K562 (cell line): ENCODE data around the gene TGFBR1. TPM values are rescaled to one million over a fixed set of nuclear protein-coding genes. Genes with fewer than 3 reads are reported as not detected.
A peak's percentile ranks its signal among the peaks of the same experiment; 100 is the strongest.

Experiments used
- FOXA3 ChIP-seq, 2 experiments: fragments of 450-650 bp in 1 of 2; sonication (generic) in 1 of 2; formaldehyde crosslinking; IDR thresholded peaks in 1 of 2; conservative IDR thresholded peaks in 1 of 2; 2 replicates each; pipeline versions ENCODE4 v1.4.0 to v1.8.0; 2020 to 2022; ENCODE audit warnings: mild to moderate bottlenecking in 2 of 2, missing genetic modification reagents in 1 of 2
- KLF13 ChIP-seq: fragments of 450-650 bp; IDR thresholded peaks from 2 replicates; pipeline ENCODE4 v1.6.1; 2016; ENCODE audit warnings: missing genetic modification characterization, low read depth, mild to moderate bottlenecking, missing compliant biosample characterization, moderate library complexity, borderline replicate concordance
- TBP ChIP-seq: optimal IDR thresholded peaks from 2 replicates; pipeline ENCODE3; 2011; ENCODE audit warnings: low read depth, low read length, improper control_type of control experiment
- ZBTB7A ChIP-seq: IDR thresholded peaks from 2 replicates; pipeline ENCODE4 v1.6.1; 2011; ENCODE audit warnings: low read depth, mild to moderate bottlenecking, low read length, moderate library complexity, borderline replicate concordance; ENCODE audit not compliant: control insufficient read depth
- ZNF436 ChIP-seq: fragments of 250-450, 450-650 bp; sonication (Bioruptor Pico); formaldehyde crosslinking; IDR thresholded peaks from 2 replicates; pipeline ENCODE4 v1.7.0; 2020; ENCODE audit warnings: mild to moderate bottlenecking
- polyA plus RNA-seq, 8 experiments: library from polyadenylated mRNA; depleted of rRNA in 4 of 8; stranded (reverse) in 5 of 8; unstranded in 3 of 8; fragments of >200 nt; fragmentation: Nextera tagmentation in 2 of 8; fragmentation: Illumina TruSeq in 1 of 8; extraction: Ambion mirVana in 2 of 8; extraction: Trizol in 1 of 8; gene quantifications; 2 replicates each; pipeline versions ENCODE4 v1.2.1 to v1.2.3, GENCODE V29; 2011 to 2014; ENCODE audit warnings: inconsistent platforms in 1 of 8, missing spikeins in 1 of 8
- total RNA-seq, 7 experiments: library from RNA; depleted of rRNA in 6 of 7; stranded (reverse); fragments of >200 nt in 6 of 7; fragmentation: Illumina TruSeq in 2 of 7; extraction: Trizol in 2 of 7; gene quantifications; 2 replicates each; pipeline versions ENCODE4 v1.2.1 to v1.2.3, GENCODE V29; 2011 to 2021; ENCODE audit warnings: low replicate concordance in 1 of 7
- TF ChIP-seq, protein P1 (sequence below): fragments of 450-650 bp; formaldehyde crosslinking; IDR thresholded peaks from 2 replicates; pipeline ENCODE4 v1.4.0; 2022; ENCODE audit warnings: mild to moderate bottlenecking, moderate library complexity
- TF ChIP-seq, protein P2 (sequence below): fragments of 250-450 bp; sonication (Bioruptor Pico); IDR thresholded peaks from 2 replicates; pipeline ENCODE4 v1.8.0; 2021; ENCODE audit warnings: moderate library complexity, mild to moderate bottlenecking, inconsistent platforms
- TF ChIP-seq, protein P3 (sequence below): fragments of 250-450 bp; sonication (Bioruptor Pico); IDR thresholded peaks from 2 replicates; pipeline ENCODE4 v1.8.0; 2022; ENCODE audit warnings: inconsistent platforms
- TF ChIP-seq, protein P4 (sequence below): sonication (generic); formaldehyde crosslinking; IDR thresholded peaks from 2 replicates; pipeline ENCODE4 v1.8.0; 2023; ENCODE audit warnings: missing genetic modification reagents, mild to moderate bottlenecking, borderline replicate concordance
- TF ChIP-seq, protein P5 (sequence below), 2 experiments: fragments of 450-650 bp; IDR thresholded peaks; 2 replicates each; pipeline ENCODE4 v1.6.1; 2016
- TF ChIP-seq, protein P6 (sequence below): fragments of 200-800 bp; sonication (Bioruptor generic); IDR thresholded peaks from 2 replicates; pipeline ENCODE4 v1.6.1; 2017; ENCODE audit warnings: missing genetic modification characterization, missing compliant biosample characterization

Gene TGFBR1
- total and polyA plus RNA-seq, 9 of the 15 experiments (the other 6 are each of a cell fraction or from before 2014, with no cell fraction given): 15.5 to 62.4 (median 42.7) TPM

DNA sequence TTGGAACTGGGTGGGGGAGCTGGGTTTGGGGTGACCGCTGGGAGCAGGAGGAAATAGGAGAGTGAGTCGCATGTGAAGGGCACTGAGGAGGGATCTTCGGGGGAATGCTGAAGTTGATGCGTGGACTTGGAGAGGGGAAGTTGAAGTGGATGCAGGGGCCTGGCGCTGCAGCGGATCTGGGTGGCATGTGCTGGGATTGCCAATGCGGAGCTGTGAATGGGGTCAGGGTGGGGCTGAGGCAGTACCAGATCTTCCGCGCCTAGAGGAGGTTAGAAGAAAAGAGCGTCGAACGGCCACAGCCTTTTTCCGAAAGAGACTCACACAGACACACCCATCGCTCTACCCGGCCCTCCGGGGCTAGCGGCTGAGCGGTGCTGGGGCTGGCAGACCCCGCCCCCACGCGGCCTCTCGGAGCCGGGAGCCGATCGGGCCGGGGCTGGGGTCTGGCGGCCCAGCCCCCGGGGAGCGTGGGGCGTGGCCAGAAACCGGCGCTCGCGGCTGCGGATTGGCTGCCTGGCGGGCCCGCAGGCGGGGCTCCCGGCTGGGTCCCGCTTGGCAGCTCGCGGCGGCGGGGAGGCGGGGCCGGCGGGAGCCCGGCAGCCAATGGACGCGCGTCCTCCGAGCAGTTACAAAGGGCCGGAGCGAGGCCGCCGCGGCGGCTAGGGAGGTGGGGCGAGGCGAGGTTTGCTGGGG is at the start of gene TGFBR1 (continued):
- TF ChIP-seq, protein P1, sequence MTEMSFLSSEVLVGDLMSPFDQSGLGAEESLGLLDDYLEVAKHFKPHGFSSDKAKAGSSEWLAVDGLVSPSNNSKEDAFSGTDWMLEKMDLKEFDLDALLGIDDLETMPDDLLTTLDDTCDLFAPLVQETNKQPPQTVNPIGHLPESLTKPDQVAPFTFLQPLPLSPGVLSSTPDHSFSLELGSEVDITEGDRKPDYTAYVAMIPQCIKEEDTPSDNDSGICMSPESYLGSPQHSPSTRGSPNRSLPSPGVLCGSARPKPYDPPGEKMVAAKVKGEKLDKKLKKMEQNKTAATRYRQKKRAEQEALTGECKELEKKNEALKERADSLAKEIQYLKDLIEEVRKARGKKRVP (CRISPR knock-in tag): no peak; the same call in 1 of the 2 replicates
- TF ChIP-seq, protein P2, sequence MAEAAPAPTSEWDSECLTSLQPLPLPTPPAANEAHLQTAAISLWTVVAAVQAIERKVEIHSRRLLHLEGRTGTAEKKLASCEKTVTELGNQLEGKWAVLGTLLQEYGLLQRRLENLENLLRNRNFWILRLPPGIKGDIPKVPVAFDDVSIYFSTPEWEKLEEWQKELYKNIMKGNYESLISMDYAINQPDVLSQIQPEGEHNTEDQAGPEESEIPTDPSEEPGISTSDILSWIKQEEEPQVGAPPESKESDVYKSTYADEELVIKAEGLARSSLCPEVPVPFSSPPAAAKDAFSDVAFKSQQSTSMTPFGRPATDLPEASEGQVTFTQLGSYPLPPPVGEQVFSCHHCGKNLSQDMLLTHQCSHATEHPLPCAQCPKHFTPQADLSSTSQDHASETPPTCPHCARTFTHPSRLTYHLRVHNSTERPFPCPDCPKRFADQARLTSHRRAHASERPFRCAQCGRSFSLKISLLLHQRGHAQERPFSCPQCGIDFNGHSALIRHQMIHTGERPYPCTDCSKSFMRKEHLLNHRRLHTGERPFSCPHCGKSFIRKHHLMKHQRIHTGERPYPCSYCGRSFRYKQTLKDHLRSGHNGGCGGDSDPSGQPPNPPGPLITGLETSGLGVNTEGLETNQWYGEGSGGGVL: no peak
- TF ChIP-seq, protein P3, sequence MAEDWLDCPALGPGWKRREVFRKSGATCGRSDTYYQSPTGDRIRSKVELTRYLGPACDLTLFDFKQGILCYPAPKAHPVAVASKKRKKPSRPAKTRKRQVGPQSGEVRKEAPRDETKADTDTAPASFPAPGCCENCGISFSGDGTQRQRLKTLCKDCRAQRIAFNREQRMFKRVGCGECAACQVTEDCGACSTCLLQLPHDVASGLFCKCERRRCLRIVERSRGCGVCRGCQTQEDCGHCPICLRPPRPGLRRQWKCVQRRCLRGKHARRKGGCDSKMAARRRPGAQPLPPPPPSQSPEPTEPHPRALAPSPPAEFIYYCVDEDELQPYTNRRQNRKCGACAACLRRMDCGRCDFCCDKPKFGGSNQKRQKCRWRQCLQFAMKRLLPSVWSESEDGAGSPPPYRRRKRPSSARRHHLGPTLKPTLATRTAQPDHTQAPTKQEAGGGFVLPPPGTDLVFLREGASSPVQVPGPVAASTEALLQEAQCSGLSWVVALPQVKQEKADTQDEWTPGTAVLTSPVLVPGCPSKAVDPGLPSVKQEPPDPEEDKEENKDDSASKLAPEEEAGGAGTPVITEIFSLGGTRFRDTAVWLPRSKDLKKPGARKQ (CRISPR knock-in tag): no peak
- TF ChIP-seq, protein P4, sequence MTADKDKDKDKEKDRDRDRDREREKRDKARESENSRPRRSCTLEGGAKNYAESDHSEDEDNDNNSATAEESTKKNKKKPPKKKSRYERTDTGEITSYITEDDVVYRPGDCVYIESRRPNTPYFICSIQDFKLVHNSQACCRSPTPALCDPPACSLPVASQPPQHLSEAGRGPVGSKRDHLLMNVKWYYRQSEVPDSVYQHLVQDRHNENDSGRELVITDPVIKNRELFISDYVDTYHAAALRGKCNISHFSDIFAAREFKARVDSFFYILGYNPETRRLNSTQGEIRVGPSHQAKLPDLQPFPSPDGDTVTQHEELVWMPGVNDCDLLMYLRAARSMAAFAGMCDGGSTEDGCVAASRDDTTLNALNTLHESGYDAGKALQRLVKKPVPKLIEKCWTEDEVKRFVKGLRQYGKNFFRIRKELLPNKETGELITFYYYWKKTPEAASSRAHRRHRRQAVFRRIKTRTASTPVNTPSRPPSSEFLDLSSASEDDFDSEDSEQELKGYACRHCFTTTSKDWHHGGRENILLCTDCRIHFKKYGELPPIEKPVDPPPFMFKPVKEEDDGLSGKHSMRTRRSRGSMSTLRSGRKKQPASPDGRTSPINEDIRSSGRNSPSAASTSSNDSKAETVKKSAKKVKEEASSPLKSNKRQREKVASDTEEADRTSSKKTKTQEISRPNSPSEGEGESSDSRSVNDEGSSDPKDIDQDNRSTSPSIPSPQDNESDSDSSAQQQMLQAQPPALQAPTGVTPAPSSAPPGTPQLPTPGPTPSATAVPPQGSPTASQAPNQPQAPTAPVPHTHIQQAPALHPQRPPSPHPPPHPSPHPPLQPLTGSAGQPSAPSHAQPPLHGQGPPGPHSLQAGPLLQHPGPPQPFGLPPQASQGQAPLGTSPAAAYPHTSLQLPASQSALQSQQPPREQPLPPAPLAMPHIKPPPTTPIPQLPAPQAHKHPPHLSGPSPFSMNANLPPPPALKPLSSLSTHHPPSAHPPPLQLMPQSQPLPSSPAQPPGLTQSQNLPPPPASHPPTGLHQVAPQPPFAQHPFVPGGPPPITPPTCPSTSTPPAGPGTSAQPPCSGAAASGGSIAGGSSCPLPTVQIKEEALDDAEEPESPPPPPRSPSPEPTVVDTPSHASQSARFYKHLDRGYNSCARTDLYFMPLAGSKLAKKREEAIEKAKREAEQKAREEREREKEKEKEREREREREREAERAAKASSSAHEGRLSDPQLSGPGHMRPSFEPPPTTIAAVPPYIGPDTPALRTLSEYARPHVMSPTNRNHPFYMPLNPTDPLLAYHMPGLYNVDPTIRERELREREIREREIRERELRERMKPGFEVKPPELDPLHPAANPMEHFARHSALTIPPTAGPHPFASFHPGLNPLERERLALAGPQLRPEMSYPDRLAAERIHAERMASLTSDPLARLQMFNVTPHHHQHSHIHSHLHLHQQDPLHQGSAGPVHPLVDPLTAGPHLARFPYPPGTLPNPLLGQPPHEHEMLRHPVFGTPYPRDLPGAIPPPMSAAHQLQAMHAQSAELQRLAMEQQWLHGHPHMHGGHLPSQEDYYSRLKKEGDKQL (CRISPR knock-in tag): no peak
- TF ChIP-seq TBP (peak; percentile 76), ZBTB7A (peak; percentile 100), ZNF436 (CRISPR knock-in tag) (no peak), FOXA3 (CRISPR knock-in tag; conservative IDR thresholded peaks at IDR 0.05 in 1 of 2, IDR thresholded peaks at IDR 0.05 in 1 of 2) (no peak), KLF13 (0 out of 2 replicates have a peak, but pooled peaks have one; percentile 41)
- TF ChIP-seq, protein P5, sequence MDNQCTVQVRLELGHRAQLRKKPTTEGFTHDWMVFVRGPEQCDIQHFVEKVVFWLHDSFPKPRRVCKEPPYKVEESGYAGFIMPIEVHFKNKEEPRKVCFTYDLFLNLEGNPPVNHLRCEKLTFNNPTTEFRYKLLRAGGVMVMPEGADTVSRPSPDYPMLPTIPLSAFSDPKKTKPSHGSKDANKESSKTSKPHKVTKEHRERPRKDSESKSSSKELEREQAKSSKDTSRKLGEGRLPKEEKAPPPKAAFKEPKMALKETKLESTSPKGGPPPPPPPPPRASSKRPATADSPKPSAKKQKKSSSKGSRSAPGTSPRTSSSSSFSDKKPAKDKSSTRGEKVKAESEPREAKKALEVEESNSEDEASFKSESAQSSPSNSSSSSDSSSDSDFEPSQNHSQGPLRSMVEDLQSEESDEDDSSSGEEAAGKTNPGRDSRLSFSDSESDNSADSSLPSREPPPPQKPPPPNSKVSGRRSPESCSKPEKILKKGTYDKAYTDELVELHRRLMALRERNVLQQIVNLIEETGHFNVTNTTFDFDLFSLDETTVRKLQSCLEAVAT (IDR thresholded peaks at IDR 0.05): peak; percentile 61 to 83; a peak in 3 of 4 replicates
- TF ChIP-seq, protein P6, sequence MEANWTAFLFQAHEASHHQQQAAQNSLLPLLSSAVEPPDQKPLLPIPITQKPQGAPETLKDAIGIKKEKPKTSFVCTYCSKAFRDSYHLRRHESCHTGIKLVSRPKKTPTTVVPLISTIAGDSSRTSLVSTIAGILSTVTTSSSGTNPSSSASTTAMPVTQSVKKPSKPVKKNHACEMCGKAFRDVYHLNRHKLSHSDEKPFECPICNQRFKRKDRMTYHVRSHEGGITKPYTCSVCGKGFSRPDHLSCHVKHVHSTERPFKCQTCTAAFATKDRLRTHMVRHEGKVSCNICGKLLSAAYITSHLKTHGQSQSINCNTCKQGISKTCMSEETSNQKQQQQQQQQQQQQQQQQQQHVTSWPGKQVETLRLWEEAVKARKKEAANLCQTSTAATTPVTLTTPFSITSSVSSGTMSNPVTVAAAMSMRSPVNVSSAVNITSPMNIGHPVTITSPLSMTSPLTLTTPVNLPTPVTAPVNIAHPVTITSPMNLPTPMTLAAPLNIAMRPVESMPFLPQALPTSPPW (CRISPR knock-in tag): peak; percentile 85
